CD1c-positive myeloid dendritic cell (primary cell): Measurements from ENCODE around the gene CBL.
A peak's percentile ranks its signal among the peaks of the same experiment; 100 is the strongest.

ENCODE experiments used
- DNase-seq: peaks from one replicate; pipeline ENCODE4 v3.0.0-alpha.2; 2016; ENCODE audit errors: extremely low spot score

Gene CBL

GRCh38 chr11:119266517-119267255 lies 60.5 kb downstream of the CBL start:
- peak; percentile 23 for DNase-seq

- DNase-seq = no peak
These were observed 61.5 kb downstream of the CBL start for GRCh38 chr11:119267645-119268044.

- no peak for DNase-seq
These were observed 67.6 kb downstream of the CBL start for GRCh38 chr11:119273721-119274120.

- no peak for DNase-seq
These were observed 71.5 kb downstream of the CBL start for GRCh38 chr11:119277660-119278059.

- DNase-seq = no peak
These were observed 76.4 kb downstream of the CBL start for GRCh38 chr11:119282495-119282894.

- DNase-seq = peak; percentile 25
These were observed 78.4 kb downstream of the CBL start for GRCh38 chr11:119284344-119285157.

- no peak for DNase-seq
These were observed 79.3 kb downstream of the CBL start for GRCh38 chr11:119285431-119285830.

GRCh38 chr11:119288219-119288618 lies 82.1 kb downstream of the CBL start:
- no peak for DNase-seq

GRCh38 chr11:119290894-119291497 lies 84.9 kb downstream of the CBL start:
- no peak for DNase-seq

GRCh38 chr11:119293461-119293860 lies 87.3 kb downstream of the CBL start:
- DNase-seq = no peak

- DNase-seq = peak; percentile 15
These were observed 89.0 kb downstream of the CBL start for GRCh38 chr11:119295178-119295577.

- DNase-seq = no peak
These were observed 91.8 kb downstream of the CBL start for GRCh38 chr11:119297938-119298337.

- no peak for DNase-seq
These were observed 92.6 kb downstream of the CBL start for GRCh38 chr11:119298726-119299125.

GRCh38 chr11:119299416-119299815 lies 93.3 kb downstream of the CBL start:
- DNase-seq = no peak

- DNase-seq = no peak
These were observed 94.2 kb downstream of the CBL start for GRCh38 chr11:119300198-119300964.

GRCh38 chr11:119303227-119303718 lies 97.1 kb downstream of the CBL start:
- DNase-seq = no peak

GRCh38 chr11:119305556-119306372 lies 99.6 kb downstream of the CBL start:
- DNase-seq = no peak

GRCh38 chr11:119306373-119306890 lies 100.3 kb downstream of the CBL start:
- no peak for DNase-seq

GRCh38 chr11:119307219-119307618 lies 101.1 kb downstream of the CBL start:
- DNase-seq = no peak

- DNase-seq = no peak
These were observed 101.8 kb downstream of the CBL start for GRCh38 chr11:119307974-119308373.

GRCh38 chr11:119309411-119309810 lies 103.3 kb downstream of the CBL start:
- no peak for DNase-seq
